ENCODE data around the gene TRA2A. TPM values are rescaled to one million over a fixed set of nuclear protein-coding genes. Genes with fewer than 3 reads are reported as not detected.
A peak's percentile ranks its signal among the peaks of the same experiment; 100 is the strongest.

The TRA2A gene
- total and polyA plus RNA-seq, 2 of the 13 experiments (the other 11 are each of a cell fraction or from before 2014, with no cell fraction given) = 39.1 to 41.6 TPM

DNA sequence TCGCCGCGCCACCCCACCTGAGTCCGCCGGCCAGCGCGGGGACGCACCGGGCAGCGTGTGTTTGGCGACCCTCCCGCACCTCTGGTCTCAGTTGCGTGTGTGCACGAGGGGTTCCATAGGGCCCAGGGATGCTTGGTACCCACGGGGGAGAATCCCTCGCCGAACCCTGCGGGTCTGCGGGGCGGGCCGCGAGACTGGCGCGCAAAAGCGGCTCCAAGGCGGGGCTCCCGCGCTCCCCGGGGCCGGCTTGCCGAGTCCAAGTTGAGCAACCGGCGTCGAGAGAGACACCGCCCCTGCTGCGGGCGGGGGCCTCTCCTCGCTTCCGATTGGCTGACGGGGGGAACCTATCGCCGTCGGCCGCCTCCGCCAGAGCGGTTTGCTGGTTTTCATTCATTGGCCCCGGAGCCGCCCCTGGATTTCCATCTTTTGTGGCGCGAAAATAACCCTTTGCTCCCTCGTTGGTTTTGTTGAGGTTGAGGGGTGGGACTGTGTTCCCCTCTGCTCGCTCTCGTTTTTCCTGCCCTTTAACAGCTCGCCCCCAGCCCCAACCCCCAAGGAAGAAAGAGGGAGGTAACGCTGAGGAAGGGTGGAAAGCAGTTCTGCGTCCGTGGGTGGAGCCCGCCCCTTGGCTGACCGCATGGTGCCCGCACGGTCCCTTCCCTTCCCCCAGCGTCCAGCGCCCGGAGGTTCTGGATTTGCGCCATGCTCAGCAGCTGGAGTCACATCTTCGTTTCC is 57.5 kb downstream of the TRA2A start (continued):
- TF ChIP-seq, protein P1, sequence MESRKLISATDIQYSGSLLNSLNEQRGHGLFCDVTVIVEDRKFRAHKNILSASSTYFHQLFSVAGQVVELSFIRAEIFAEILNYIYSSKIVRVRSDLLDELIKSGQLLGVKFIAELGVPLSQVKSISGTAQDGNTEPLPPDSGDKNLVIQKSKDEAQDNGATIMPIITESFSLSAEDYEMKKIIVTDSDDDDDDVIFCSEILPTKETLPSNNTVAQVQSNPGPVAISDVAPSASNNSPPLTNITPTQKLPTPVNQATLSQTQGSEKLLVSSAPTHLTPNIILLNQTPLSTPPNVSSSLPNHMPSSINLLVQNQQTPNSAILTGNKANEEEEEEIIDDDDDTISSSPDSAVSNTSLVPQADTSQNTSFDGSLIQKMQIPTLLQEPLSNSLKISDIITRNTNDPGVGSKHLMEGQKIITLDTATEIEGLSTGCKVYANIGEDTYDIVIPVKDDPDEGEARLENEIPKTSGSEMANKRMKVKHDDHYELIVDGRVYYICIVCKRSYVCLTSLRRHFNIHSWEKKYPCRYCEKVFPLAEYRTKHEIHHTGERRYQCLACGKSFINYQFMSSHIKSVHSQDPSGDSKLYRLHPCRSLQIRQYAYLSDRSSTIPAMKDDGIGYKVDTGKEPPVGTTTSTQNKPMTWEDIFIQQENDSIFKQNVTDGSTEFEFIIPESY (CRISPR knock-in tag; IDR thresholded peaks at IDR 0.05) = no peak
- TF ChIP-seq AGO1 (IDR thresholded peaks at IDR 0.05; ENCODE audit: low read depth, low read length, poor library complexity, severe bottlenecking) (peak; percentile 92), RBM22 (optimal IDR thresholded peaks at IDR 0.05; ENCODE audit: low read length) (no peak), ZNF850 (CRISPR knock-in tag; conservative IDR thresholded peaks at IDR 0.05) (peak; percentile 61; the same call in 1 of the 2 replicates), ZNF30 (CRISPR knock-in tag; IDR thresholded peaks at IDR 0.05) (no peak), ZNF468 (CRISPR knock-in tag; IDR thresholded peaks at IDR 0.05) (no peak), HNF4G (IDR thresholded peaks at IDR 0.05; ENCODE audit: borderline replicate concordance, low read depth, low read length) (peak; percentile 41; the same call in 1 of the 2 replicates), HNF4G (CRISPR knock-in tag; IDR thresholded peaks at IDR 0.05; ENCODE audit: borderline replicate concordance, low read depth) (no peak), CENPT (CRISPR knock-in tag; IDR thresholded peaks at IDR 0.05; ENCODE audit: low read depth) (no peak), RFX3 (CRISPR knock-in tag; IDR thresholded peaks at IDR 0.05) (no peak), ZNF678 (CRISPR knock-in tag; IDR thresholded peaks at IDR 0.05) (peak; percentile 84; the same call in 1 of the 2 replicates), CREM (IDR thresholded peaks at IDR 0.05) (no peak; the same call in none of the 2 replicates), CREM (CRISPR knock-in tag; IDR thresholded peaks at IDR 0.05) (no peak), KAT2B (IDR thresholded peaks at IDR 0.05; ENCODE audit: borderline replicate concordance, low read depth, low read length) (no peak), MIER3 (CRISPR knock-in tag; IDR thresholded peaks at IDR 0.05; ENCODE audit: borderline replicate concordance) (no peak; the same call in 1 of the 2 replicates)
- TF ChIP-seq, protein P2, sequence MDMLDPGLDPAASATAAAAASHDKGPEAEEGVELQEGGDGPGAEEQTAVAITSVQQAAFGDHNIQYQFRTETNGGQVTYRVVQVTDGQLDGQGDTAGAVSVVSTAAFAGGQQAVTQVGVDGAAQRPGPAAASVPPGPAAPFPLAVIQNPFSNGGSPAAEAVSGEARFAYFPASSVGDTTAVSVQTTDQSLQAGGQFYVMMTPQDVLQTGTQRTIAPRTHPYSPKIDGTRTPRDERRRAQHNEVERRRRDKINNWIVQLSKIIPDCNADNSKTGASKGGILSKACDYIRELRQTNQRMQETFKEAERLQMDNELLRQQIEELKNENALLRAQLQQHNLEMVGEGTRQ (IDR thresholded peaks at IDR 0.05; ENCODE audit: low read depth, low read length) = no peak
- TF ChIP-seq, protein P2 (CRISPR knock-in tag; IDR thresholded peaks at IDR 0.05; ENCODE audit: borderline replicate concordance) = no peak
- TF ChIP-seq, protein P3, sequence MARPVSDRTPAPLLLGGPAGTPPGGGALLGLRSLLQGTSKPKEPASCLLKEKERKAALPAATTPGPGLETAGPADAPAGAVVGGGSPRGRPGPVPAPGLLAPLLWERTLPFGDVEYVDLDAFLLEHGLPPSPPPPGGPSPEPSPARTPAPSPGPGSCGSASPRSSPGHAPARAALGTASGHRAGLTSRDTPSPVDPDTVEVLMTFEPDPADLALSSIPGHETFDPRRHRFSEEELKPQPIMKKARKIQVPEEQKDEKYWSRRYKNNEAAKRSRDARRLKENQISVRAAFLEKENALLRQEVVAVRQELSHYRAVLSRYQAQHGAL (CRISPR knock-in tag; IDR thresholded peaks at IDR 0.05; ENCODE audit: not compliant biosample characterization) = peak; percentile 88
- TF ChIP-seq, protein P4, sequence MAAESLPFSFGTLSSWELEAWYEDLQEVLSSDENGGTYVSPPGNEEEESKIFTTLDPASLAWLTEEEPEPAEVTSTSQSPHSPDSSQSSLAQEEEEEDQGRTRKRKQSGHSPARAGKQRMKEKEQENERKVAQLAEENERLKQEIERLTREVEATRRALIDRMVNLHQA (CRISPR knock-in tag; IDR thresholded peaks at IDR 0.05) = no peak
- TF ChIP-seq, protein P5, sequence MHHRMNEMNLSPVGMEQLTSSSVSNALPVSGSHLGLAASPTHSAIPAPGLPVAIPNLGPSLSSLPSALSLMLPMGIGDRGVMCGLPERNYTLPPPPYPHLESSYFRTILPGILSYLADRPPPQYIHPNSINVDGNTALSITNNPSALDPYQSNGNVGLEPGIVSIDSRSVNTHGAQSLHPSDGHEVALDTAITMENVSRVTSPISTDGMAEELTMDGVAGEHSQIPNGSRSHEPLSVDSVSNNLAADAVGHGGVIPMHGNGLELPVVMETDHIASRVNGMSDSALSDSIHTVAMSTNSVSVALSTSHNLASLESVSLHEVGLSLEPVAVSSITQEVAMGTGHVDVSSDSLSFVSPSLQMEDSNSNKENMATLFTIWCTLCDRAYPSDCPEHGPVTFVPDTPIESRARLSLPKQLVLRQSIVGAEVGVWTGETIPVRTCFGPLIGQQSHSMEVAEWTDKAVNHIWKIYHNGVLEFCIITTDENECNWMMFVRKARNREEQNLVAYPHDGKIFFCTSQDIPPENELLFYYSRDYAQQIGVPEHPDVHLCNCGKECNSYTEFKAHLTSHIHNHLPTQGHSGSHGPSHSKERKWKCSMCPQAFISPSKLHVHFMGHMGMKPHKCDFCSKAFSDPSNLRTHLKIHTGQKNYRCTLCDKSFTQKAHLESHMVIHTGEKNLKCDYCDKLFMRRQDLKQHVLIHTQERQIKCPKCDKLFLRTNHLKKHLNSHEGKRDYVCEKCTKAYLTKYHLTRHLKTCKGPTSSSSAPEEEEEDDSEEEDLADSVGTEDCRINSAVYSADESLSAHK (CRISPR knock-in tag; IDR thresholded peaks at IDR 0.05; ENCODE audit: borderline replicate concordance) = no peak
- TF ChIP-seq, protein P6, sequence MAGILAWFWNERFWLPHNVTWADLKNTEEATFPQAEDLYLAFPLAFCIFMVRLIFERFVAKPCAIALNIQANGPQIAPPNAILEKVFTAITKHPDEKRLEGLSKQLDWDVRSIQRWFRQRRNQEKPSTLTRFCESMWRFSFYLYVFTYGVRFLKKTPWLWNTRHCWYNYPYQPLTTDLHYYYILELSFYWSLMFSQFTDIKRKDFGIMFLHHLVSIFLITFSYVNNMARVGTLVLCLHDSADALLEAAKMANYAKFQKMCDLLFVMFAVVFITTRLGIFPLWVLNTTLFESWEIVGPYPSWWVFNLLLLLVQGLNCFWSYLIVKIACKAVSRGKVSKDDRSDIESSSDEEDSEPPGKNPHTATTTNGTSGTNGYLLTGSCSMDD (CRISPR knock-in tag; IDR thresholded peaks at IDR 0.05) = 0 out of 2 replicates have a peak, but pooled peaks have one; percentile 62

All from HepG2 (cell line).